SKM-1 treated with dmso at 0.1 percent for 144 hours (cell line): ENCODE results near the gene DAPK1.

Experiments used
- DNase-seq: peaks from one replicate; lab custom pipeline; 2025; ENCODE audit not compliant: unreplicated experiment; lab: John Stamatoyannopoulos, UW

DAPK1 gene

DNA sequence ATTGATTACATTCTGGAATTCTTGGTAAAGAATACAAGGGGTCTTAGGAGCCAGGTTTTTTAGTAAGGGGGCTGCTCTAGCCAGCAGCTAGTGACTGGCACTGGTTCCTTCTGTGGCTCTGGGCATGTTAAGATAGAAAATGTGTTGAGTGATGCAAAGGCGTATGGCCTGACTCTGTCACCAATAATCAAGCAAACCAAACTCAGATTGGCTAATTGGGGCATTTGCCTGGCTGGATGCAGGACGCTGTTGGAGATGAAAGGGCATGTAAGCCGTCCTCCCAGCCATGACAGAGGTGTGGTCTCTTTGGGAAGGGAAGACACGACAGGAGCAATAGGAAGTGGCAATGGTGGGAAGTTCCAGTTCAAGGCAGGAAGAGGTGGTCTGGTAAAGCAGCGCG lies 140.6 kb downstream of the DAPK1 start:
- DNase-seq = no peak

DNA sequence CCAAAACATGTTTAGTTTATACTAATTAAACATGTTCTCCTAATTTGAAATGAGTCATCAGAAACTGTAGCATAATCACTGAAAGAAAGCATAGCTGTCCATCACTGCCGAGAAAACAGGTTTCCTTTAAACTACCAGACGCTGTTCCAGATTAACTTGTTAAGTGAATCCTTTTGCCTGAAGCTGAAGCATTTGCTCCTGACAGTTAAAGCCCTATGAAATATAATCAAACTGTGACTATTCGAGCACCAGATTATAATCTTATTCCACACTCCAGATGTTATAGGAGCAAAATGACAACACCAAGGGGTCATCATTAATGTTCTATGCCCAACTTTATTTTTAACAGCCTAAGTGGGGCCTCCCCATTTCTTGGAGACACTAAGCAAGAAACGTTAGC lies 142.3 kb downstream of the DAPK1 start:
- DNase-seq = no peak

DNA sequence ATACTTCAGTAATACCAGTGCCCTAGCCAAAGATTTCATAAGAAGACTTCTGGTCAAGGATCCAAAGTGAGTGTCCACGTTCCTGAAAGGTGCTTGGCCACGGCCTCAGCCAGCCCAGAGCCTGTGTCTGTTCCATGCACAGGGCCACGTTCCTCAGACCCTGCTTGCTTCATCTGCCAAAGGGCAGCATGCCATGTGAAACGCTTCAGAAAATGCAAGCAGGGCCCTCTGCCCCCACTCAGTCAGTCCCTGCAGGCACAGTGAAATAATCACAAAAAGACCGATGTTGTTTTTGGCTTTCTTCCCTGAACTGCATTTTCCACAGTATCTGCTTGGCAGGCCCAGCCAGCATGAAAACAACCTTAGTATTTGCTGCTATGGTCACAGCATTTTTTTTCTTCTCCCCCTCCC lies 142.7 kb downstream of the DAPK1 start:
- DNase-seq = no peak

DNA sequence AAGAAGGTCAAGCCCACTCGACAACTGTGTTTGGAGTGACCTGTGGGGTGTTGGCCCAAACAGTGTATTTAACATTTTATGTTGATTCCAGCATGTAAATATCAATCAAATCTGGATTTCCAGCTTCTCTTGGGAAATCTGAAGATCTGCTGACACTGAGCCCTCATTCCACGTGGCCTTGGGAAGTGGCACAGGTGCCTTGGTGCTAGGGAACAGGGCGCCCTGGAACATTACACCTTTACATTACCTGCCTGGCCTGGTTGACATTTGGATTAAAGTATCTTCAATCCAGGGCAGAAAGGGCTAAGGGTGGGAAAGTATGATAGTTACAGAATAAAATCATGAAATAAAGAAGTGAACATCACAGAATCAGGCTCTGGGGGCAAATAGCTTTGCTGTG lies 143.4 kb downstream of the DAPK1 start:
- no peak for DNase-seq

DNA sequence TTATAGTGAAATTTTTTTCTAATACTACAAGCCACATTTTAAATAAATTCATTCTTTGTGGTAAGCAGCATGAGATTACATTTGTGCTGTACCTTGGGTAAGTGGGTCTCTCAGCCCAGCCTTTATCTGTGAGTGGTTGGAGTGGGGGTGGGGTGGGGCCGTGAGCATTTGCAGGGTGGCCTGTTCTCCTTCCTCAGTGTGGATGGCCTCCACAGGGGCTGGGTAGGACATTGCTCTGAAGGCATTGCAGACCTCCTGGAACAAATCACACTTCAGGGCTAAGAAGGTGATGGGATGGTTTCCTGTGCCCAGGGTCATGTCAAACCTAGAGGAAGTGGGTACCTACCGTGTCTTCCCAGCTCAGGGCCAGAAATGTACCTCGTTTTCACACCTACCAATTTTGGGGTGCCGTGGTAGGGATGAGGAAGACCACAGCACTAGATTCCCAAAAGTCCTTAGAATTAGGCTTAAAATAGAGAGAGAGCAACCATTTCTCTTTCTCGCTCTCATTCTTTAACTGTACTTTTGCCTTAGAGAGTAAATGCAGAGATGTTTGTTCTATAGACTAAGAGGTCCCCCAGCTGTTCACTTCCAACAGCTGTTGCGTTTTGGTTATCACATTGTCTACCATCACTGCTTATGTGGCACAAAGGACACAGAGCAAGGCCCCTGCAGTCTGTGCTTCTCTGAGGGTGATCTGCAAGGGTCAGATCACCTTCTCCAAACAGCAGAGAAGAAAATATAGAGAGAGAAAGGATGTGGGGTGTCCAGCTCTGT lies 144.9 kb downstream of the DAPK1 start:
- no peak for DNase-seq

DNA sequence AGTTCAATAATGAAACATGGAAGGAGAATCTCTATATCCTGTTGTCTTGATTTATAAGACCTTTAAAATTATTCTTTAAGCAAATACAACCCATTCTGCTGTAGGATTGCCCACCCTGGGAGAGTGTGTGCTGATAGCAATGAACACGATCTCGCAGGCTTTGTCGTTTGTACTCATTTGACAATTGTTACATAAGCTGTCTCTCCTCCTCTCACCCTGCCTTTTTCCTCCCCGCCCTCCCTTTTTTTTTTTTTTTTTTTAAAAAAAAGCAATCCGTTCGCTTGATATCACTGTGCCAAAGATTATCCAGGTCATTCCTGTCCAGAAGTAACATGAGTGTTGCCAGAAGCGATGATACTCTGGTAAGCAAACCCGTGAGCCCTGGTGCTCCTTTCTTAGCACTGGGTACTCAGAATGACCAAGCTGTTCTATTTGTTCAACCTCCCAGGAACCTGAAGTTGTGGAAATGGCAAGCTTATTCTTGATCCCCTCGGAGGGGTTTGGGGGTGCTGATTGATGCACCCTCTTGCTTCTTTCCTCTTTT lies 145.5 kb downstream of the DAPK1 start:
- DNase-seq = no peak

DNA sequence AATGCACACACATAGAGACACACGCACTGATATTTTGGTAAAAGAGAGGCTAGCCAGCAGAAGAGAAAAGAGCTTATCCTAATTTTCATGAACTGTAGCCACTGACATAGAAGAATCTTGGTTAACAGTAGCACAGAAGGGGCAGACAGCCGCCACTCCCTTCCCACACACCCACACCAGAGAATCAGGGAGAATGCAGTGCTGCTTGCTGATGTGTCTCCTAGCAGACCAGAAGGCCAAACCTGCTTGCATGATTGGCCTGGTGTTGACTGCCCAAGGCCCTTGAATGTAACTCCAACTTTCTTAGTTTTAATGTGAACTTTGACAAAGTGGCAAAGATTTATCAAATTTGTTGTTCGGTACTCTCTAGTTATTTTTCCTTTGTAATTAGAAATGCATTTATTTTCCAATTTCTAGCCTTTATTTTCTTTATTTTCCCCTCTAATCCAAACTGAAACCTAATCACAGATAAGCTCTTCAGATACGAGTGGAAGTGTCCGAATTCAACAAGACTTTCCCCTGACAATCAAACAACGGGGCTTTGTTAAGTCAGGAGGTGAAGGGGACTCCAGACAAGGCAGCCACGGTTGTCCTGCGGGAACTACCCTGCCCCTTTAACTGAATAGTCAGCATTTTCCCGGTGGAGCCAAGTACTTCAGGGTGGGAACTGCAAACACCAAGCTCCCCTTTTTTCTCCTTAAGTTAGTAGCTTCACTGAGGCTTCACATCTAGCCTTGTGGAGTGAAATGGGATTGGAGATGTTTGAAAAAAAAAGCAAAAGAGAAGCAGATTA lies 146.3 kb downstream of the DAPK1 start:
- DNase-seq = no peak

DNA sequence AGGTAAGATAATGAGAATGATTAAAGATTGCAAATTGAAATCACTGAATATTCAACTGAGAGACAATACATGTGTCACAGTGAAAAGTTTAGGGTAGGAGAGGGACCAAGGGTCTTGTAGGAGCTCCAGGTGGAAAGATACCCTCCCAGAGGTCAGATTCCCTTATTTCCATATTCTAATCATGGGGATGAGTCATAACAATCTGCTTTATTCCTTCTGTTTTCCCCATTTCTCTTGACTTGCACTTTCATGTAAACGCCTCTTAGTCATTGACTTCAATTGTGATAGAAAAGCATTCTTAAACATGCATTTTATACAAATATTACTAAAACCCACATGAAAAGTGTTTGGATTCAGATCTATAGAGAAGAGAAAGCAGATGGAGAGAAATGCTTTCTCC lies 147.0 kb downstream of the DAPK1 start:
- DNase-seq = no peak

DNA sequence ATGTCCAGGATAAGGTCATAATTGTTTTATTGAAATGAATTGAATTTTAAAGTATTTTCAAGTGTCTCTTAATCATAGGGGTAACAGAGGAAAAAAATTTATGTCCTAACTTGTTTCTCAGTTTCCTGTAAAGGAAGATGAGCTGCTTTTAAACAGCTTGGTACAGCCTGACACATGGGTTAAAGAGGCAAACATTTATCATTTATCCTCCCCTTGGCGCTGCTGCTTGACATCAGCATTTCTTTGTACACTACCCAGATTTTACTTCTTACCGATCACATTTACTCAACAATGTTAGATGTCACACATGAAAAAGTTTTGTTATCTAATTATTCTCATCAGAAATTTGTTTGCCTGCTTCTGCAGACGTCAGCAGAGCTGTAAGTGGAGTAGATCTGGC lies 148.9 kb downstream of the DAPK1 start:
- no peak for DNase-seq

DNA sequence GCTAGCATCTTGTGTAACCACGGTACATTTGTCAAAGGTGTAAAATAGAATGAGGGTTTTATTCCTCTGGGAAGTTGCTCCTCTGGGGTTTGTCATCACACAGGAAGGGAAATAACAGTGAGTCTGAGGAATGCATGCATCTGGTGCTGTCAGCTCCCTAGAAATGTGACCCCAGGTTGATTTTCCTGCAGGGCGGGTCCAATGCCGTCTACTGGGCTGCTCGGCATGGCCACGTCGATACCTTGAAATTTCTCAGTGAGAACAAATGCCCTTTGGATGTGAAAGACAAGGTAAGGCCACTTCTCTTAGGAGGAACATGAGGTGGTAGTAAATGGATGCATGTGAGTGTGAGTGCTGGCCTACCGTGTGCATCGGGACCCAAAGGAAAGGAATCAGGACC lies 149.4 kb downstream of the DAPK1 start:
- DNase-seq = no peak

DNA sequence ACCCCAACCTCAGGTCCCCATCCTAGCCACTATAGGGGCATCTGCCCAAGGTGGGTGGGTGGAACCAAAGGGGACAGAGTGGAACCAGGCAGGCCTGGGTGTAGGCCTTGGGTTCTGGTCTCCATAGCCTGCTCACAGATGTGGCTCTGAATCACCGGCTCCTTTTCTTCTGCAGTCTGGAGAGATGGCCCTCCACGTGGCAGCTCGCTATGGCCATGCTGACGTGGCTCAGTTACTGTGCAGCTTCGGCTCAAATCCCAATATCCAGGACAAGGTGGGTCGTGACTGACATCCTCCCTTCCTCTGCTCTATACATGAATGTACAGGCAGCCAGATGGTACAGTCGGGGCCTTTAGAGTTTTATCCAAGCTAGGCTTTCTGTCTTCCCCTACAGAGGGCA lies 150.9 kb downstream of the DAPK1 start:
- no peak for DNase-seq

DNA sequence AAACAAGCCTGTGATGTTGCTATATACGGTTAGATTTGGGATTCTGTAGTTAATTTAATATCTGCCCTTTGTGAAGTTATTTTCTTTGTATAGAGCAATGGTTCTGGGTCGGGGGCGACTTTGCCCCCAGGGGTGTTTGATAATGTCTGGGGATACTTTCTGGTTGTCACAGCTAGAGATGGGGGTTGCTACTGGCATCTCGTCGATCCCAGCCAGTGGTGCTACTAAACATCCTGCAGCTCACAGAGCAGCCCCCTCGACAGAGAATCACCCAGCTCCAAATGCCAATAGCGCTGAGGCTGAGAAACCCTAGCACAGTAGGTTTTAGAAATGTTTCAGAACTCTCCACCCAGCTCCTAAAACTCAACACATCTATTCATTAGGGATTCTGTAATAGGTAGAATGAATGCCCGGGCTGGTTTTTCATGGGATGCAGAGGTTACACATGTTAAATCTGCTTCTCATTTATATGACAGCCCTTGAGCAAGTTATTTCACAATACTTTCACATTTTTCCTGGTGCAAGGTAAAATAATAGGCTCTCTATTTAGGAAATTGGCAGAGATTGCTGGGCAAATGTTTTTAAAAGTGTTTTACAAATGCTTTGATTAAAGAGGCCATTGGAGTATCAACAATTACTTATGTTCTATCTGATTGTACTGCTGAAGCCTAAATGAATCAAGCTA lies 153.1 kb downstream of the DAPK1 start:
- DNase-seq = no peak

DNA sequence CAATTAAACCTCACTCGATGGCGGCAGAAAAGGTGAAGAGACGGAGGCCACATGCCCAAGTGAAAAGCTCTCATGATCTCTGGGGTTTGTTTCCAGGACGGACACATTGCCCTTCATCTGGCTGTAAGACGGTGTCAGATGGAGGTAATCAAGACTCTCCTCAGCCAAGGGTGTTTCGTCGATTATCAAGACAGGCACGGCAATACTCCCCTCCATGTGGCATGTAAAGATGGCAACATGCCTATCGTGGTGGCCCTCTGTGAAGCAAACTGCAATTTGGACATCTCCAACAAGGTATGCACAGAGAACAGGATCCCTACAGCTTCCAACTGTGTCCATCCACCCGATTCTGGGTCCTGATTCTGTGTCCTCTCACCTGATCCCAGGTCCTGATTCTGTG lies 153.8 kb downstream of the DAPK1 start:
- DNase-seq = no peak

DNA sequence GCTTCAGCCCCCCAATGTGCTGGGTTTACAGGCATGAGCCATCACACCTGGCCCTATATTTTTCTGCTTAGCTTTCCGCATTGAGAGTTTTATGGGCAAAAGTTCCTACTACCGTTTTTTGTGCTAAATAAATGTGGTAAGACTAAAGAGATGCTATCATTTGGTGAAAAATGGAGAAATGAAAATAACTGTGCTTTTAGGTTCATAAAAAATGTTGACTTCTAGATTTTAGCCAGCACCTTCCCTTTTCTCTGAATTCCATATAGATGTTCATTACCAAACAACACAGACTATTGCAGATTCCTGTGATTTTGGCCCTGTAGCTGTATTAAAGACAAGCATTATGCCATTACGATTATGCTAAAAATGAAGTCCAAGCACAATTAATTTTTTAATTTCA lies 156.3 kb downstream of the DAPK1 start:
- no peak for DNase-seq

DNA sequence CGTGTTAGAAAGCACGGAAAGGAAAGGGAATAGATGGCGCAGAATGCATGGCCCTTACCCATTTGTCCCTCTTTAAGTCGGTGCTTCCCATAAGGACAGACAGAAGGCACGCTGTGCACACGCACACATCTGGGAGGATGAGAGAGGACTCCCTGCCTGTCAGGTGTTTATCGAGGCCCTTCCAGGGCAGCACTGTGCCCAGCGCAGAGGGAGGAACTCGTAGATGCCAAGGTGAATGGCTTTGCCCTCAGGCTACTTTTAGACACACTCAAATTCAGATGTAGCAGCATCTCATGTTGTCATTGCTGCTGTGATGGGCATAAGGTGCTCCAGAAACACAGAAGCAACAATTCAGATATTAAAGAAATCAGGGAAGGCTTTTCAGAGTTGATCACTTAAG lies 158.1 kb downstream of the DAPK1 start:
- no peak for DNase-seq

DNA sequence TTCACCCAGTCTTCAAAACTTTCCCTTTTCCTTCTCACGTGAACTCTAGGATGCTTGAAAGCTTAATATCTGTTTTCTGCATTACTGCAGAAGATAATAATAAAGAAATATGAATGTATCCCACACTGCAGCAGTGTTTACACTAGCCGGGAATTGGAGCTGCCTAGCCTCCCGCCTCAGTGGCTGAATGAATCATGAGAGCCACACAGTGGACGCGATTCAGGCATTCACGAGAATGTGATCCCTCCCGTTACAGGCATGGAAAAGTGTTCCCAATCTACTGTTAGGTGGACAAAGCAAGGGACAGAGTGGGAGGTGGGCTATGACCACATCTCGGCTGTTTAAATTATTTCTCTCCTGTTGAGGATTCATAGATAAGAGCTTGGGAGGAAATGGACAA lies 158.8 kb downstream of the DAPK1 start:
- DNase-seq = no peak

DNA sequence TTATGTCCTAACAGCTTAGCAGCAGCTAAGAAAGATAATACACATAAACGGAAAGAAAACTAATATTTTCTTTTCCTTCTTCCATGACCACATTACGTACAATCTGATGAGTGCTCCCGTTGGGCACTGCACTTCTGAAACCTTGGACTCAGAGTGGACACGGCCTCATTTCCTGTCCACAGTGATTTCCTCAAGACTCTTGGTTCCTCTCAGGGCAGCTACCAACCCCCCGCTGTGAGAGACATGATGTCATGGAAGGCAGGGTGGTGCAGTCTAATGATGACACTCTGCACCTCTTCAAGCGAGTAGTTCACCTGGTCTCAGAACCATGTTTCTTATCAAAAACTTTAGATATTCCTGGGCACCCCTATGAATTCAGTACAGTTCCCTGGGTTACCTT lies 159.5 kb downstream of the DAPK1 start:
- no peak for DNase-seq

DNA sequence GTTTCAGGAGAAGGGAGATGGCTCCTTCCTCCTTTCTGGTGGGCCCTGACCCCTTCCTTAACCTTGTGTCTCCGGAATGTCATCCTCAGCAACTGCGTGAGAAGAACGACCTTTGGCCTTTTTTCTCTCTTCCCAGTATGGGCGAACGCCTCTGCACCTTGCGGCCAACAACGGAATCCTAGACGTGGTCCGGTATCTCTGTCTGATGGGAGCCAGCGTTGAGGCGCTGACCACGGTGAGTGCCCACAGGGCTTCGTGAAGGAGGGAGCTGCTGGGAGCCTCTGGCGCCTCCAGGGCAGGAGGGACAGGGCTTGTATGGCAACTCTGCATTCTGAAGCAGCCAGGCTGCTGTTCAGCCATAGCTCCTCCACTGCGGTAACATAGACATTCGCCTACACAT lies 160.2 kb downstream of the DAPK1 start:
- DNase-seq = no peak

DNA sequence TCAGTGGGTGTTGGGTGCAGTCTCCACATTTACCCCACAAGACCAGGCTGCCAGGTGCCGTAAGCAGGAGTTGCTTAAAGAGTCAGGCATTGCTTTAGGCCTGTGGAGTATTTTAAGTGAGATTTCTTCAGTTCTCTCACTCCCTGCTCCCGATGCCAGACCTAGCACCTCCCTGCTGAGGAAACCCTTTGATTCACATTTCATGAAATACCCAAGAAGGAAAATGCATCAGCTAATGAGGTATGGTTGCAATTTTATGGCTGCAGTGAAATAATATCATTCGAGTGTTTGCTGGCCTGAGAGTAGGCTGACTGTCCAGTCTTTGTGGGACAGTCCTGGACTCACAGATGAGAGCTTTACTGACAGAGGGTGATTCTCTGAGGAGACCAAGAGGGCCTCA lies 160.8 kb downstream of the DAPK1 start:
- no peak for DNase-seq

DNA sequence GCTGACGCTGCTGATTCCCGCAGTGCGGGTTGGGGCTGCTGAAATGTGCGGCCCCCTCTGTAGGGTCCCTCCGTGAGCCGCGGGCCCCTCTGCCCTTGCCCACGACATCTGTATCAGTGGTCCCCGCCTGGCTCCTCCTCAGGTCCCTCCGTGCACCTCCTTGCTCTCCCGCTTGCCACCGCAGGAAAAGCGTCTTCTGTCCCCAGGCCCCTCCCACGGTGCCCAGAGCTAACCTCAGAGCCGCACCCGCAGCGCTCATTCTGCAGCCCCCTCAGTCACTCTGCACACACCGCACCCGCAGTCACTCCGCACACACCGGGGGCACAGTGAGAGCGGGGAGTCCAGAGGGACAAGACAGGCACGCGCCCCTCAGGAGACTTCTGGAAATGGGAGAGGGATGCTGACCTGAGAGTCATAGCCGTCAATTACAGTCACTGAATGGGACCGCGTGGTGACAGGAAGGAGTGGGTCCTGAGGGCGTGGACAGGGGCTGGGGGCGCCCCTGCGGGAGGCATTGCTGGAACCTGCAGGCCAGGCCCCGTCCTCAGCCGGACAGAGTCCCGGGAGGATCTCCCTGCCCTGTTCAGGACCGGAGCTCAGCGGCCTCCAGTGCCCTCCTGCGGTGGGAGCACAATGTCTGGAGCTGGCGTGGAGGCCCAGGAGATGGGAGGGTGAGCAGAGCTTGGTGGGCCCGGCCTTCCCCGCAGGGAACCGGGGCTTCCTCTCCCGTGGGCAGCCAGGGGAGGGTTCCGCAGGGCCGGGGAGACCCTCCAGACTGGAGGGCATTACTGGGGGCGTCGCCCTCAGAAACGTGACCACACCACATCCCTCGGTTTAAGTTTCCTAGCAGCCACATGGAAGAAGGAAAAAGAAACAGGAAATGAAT lies 162.1 kb downstream of the DAPK1 start:
- DNase-seq = no peak

DNA sequence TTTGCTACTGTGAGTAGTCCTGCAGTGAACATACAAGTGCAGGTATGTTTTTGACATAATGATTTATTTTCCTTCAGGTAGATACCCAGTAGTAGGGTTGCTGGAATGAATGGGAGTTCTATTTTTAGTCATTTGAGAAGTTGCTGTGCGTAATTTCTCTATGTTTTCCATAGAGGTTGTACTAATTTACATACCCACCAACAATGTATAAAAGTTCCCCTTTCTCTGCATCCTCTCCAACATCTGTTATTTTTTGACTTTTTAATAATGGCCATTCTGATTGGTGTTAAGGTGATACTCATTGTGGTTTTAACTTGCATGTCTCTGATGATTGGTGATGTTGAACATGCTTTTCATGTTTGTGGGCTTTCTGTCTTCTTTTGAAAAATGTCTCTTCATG lies 163.6 kb downstream of the DAPK1 start:
- no peak for DNase-seq
